GM18858 (cell line): Measurements from ENCODE around the gene ITPKA.
A peak's percentile ranks its signal among the peaks of the same experiment; 100 is the strongest.
"Not testable (repeated sequence)": the region's sequence is repeated elsewhere in the genome, so short reads cannot be mapped to it uniquely, and the experiment has no call there.

Experiments
- ATAC-seq: cut with Tn5 transposase; IDR thresholded peaks from one replicate; pipeline ENCODE4 v1.9.1; 2021; ENCODE audit not compliant: unreplicated experiment

Gene ITPKA

GRCh38 chr15:41493205-41493901 lies at the start of gene ITPKA:
ITPKA (plus strand) TSS chr15:41493874; CDS start chr15:41493928, 54 bp downstream.
- peak; percentile 45 for ATAC-seq

GRCh38 chr15:41445399-41445798 lies 48.3 kb upstream of the ITPKA start:
- no peak for ATAC-seq

- no peak for ATAC-seq
These were observed 31.4 kb upstream of the ITPKA start for GRCh38 chr15:41462084-41462795.

GRCh38 chr15:41464889-41465580 lies 28.6 kb upstream of the ITPKA start:
- ATAC-seq: no peak

GRCh38 chr15:41465822-41466421 lies 27.8 kb upstream of the ITPKA start:
- ATAC-seq: no peak

- no peak for ATAC-seq
These were observed 27.0 kb upstream of the ITPKA start for GRCh38 chr15:41466711-41467110.

- not testable (repeated sequence) for ATAC-seq
These were observed 24.0 kb upstream of the ITPKA start for GRCh38 chr15:41469644-41470043.

GRCh38 chr15:41473418-41473817 lies 20.3 kb upstream of the ITPKA start:
- ATAC-seq: no peak

GRCh38 chr15:41474436-41474835 lies 19.2 kb upstream of the ITPKA start:
- no peak for ATAC-seq

- ATAC-seq: no peak
These were observed 18.7 kb upstream of the ITPKA start for GRCh38 chr15:41474941-41475340.

GRCh38 chr15:41476416-41477048 lies 17.1 kb upstream of the ITPKA start:
- no peak for ATAC-seq

GRCh38 chr15:41480396-41481140 lies 13.1 kb upstream of the ITPKA start:
- no peak for ATAC-seq

GRCh38 chr15:41482110-41482877 lies 11.4 kb upstream of the ITPKA start:
- ATAC-seq: no peak

GRCh38 chr15:41483115-41483514 lies 10.6 kb upstream of the ITPKA start:
- ATAC-seq: peak; percentile 69

GRCh38 chr15:41483519-41483918 lies 10.2 kb upstream of the ITPKA start:
- no peak for ATAC-seq

GRCh38 chr15:41484937-41485625 lies 8.6 kb upstream of the ITPKA start:
- ATAC-seq: no peak

- no peak for ATAC-seq
These were observed 7.4 kb upstream of the ITPKA start for GRCh38 chr15:41486286-41486685.

- no peak for ATAC-seq
These were observed 6.3 kb upstream of the ITPKA start for GRCh38 chr15:41487381-41487780.

GRCh38 chr15:41487802-41488201 lies 5.9 kb upstream of the ITPKA start:
- no peak for ATAC-seq
